ENCODE results near the gene ADAMTS12. TPM values are rescaled to one million over a fixed set of nuclear protein-coding genes. Genes with fewer than 3 reads are reported as not detected.

ADAMTS12 gene
- total RNA-seq, 4 donors from 2014 or later: 2.3 to 6.0 (median 4.2) TPM

- intact Hi-C loops (cut with DNase I): no loop called here
- TF ChIP-seq CTCF (IDR thresholded peaks at IDR 0.05): no peak
- WGBS: 73% methylated on average over 7 of the region's 7 CpGs
- Histone ChIP-seq H3K9me3 (no peaks in the 10 kb centered on the region), H3K27ac (replicated peaks in 1 of 4) (no peak overlapping the region), H3K27me3 (no peaks in the 10 kb centered on the region), H3K36me3 (peaks cover 0 to 15% (median 2%) of the 10 kb centered on the region in 4 donors), H3K4me3 (no peak overlapping the region), H3K4me1 (no peaks in the 10 kb centered on the region)
- no peak for DNase-seq (ENCODE audit: extremely low spot score)
Observed at GRCh38 chr5:33639474-33639873, 252.3 kb downstream of the ADAMTS12 start.

- Histone ChIP-seq H3K27me3 (no peaks in the 10 kb centered on the region), H3K4me3 (no peak overlapping the region), H3K27ac (replicated peaks in 1 of 4) (no peak overlapping the region), H3K36me3 (peaks cover 0 to 11% (median 0%) of the 10 kb centered on the region in 4 donors), H3K9me3 (no peaks in the 10 kb centered on the region), H3K4me1 (no peaks in the 10 kb centered on the region)
- intact Hi-C loops (cut with DNase I): no loop called here
- no peak for DNase-seq (ENCODE audit: extremely low spot score)
- TF ChIP-seq POLR2A (IDR thresholded peaks at IDR 0.05; ENCODE audit: low read depth) (no peak), EP300 (IDR thresholded peaks at IDR 0.05) (no peak), POLR2AphosphoS5 (IDR thresholded peaks at IDR 0.05) (no peak), CTCF (IDR thresholded peaks at IDR 0.05) (no peak)
- 80% methylated on average over 2 of the region's 3 CpGs for WGBS
Observed at GRCh38 chr5:33637011-33637410, 254.8 kb downstream of the ADAMTS12 start.

GRCh38 chr5:33635582-33635981 is 256.2 kb downstream of the ADAMTS12 start:
- TF ChIP-seq POLR2AphosphoS5 (IDR thresholded peaks at IDR 0.05): no peak
- no peak for TF ChIP-seq POLR2A (IDR thresholded peaks at IDR 0.05; ENCODE audit: low read depth)
- no peak for TF ChIP-seq CTCF (IDR thresholded peaks at IDR 0.05)
- no peak for TF ChIP-seq EP300 (IDR thresholded peaks at IDR 0.05)
- H3K4me3 ChIP-seq: no peak overlapping the region
- DNase-seq (ENCODE audit: extremely low spot score): no peak
- H3K4me1 ChIP-seq: peaks cover 0 to 7% (median 2%) of the 10 kb centered on the region in 4 donors
- H3K9me3 ChIP-seq: no peaks in the 10 kb centered on the region
- no peak overlapping the region for H3K27ac ChIP-seq (replicated peaks in 1 of 4)
- H3K27me3 ChIP-seq: no peaks in the 10 kb centered on the region
- WGBS: 55% methylated on average over 3 of the region's 3 CpGs
- intact Hi-C loops (cut with DNase I): no loop called here
- H3K36me3 ChIP-seq: peaks cover 0 to 11% (median 0%) of the 10 kb centered on the region in 4 donors

- no peak for DNase-seq (ENCODE audit: extremely low spot score)
- intact Hi-C loops (cut with DNase I): no loop called here
- WGBS: 95% methylated on average over 2 of the region's 2 CpGs
- Histone ChIP-seq H3K4me1 (peaks cover 0 to 16% (median 8%) of the 10 kb centered on the region in 4 donors), H3K4me3 (no peak overlapping the region), H3K27me3 (no peaks in the 10 kb centered on the region), H3K9me3 (no peaks in the 10 kb centered on the region), H3K27ac (replicated peaks in 1 of 4) (no peak overlapping the region), H3K36me3 (no peaks in the 10 kb centered on the region)
- TF ChIP-seq EP300 (IDR thresholded peaks at IDR 0.05) (no peak), POLR2AphosphoS5 (IDR thresholded peaks at IDR 0.05) (no peak), POLR2A (IDR thresholded peaks at IDR 0.05; ENCODE audit: low read depth) (no peak), CTCF (IDR thresholded peaks at IDR 0.05) (no peak)
Observed at GRCh38 chr5:33633699-33634098, 258.1 kb downstream of the ADAMTS12 start.

- intact Hi-C loops (cut with DNase I): no loop called here
- Histone ChIP-seq H3K27ac (replicated peaks in 1 of 4) (no peak overlapping the region), H3K36me3 (no peaks in the 10 kb centered on the region), H3K9me3 (no peaks in the 10 kb centered on the region), H3K4me3 (no peak overlapping the region), H3K4me1 (peaks cover 0 to 16% (median 8%) of the 10 kb centered on the region in 4 donors), H3K27me3 (no peaks in the 10 kb centered on the region)
- TF ChIP-seq POLR2A (IDR thresholded peaks at IDR 0.05; ENCODE audit: low read depth): no peak
- TF ChIP-seq POLR2AphosphoS5 (IDR thresholded peaks at IDR 0.05): no peak
- no peak for TF ChIP-seq EP300 (IDR thresholded peaks at IDR 0.05)
- TF ChIP-seq CTCF (IDR thresholded peaks at IDR 0.05): no peak
- DNase-seq (ENCODE audit: extremely low spot score): no peak
- 71% methylated on average over 1 of the region's 1 CpG for WGBS
Observed at GRCh38 chr5:33631786-33632185, 260.0 kb downstream of the ADAMTS12 start.
